Smooth muscle cell (in vitro differentiated cells): ENCODE results near the gene NIPSNAP3A. TPM values are rescaled to one million over a fixed set of nuclear protein-coding genes. Genes with fewer than 3 reads are reported as not detected.
"Not testable (repeated sequence)": the region's sequence is repeated elsewhere in the genome, so short reads cannot be mapped to it uniquely, and the experiment has no call there.

Experiments used
- DNase-seq: peaks from one replicate; lab custom pipeline; 2025; ENCODE audit not compliant: unreplicated experiment; lab: John Stamatoyannopoulos, UW
- H2AFZ ChIP-seq: fragments of 200-600 bp; sonication (generic); 2 replicates; pipeline ENCODE4 v1.6.0; 2016; ENCODE audit warnings: antibody characterized with exemption, low read depth, mild to moderate bottlenecking
- H3F3A ChIP-seq: fragments of 200-600 bp; sonication (generic); 2 replicates; pipeline ENCODE4 v1.6.0; 2017; ENCODE audit warnings: antibody characterized with exemption, low read depth
- H3K27ac ChIP-seq: fragments of 200-600 bp; sonication (generic); 2 replicates; pipeline ENCODE4 v1.5.1; 2016; ENCODE audit warnings: low read depth, mild to moderate bottlenecking
- H3K27me3 ChIP-seq: fragments of 200-600 bp; sonication (generic); 2 replicates; pipeline ENCODE4 v1.6.1; 2016; ENCODE audit warnings: low read depth, mild to moderate bottlenecking
- H3K36me3 ChIP-seq: fragments of 200-600 bp; sonication (generic); 2 replicates; pipeline ENCODE4 v1.5.1; 2016; ENCODE audit warnings: low read depth
- H3K4me1 ChIP-seq: fragments of 200-600 bp; sonication (generic); 2 replicates; pipeline ENCODE4 v1.5.1; 2016; ENCODE audit warnings: low read depth
- H3K4me2 ChIP-seq: fragments of 200-600 bp; sonication (generic); 2 replicates; pipeline ENCODE4 v1.6.0; 2016; ENCODE audit warnings: mild to moderate bottlenecking
- H3K4me3 ChIP-seq: fragments of 200-600 bp; sonication (generic); 2 replicates; pipeline ENCODE4 v1.5.1; 2016; ENCODE audit warnings: mild to moderate bottlenecking
- H3K79me2 ChIP-seq: fragments of 200-600 bp; sonication (generic); 2 replicates; pipeline ENCODE4 v1.6.0; 2016; ENCODE audit warnings: low read depth, mild to moderate bottlenecking
- H3K9ac ChIP-seq: fragments of 200-600 bp; sonication (generic); 2 replicates; pipeline ENCODE4 v1.6.0; 2016; ENCODE audit warnings: low read depth
- H3K9me3 ChIP-seq: fragments of 200-600 bp; sonication (generic); replicated peaks from 2 replicates; pipeline ENCODE4 v1.5.1; 2016; ENCODE audit warnings: low read depth
- H4K20me1 ChIP-seq: fragments of 200-600 bp; sonication (generic); 2 replicates; pipeline ENCODE4 v1.6.0; 2016; ENCODE audit warnings: low read depth
- CTCF ChIP-seq: fragments of 200-600 bp; sonication (generic); IDR thresholded peaks from 2 replicates; pipeline ENCODE4 v1.5.1; 2017; ENCODE audit warnings: borderline replicate concordance, mild to moderate bottlenecking, antibody characterized with exemption; ENCODE audit not compliant: insufficient read depth, poor library complexity, severe bottlenecking
- WGBS: methylation state at CpG from one replicate; pipeline ENCODE4 v1.1.7; 2016; ENCODE audit warnings: low lambda C conversion rate; 5-methylcytosine and 5-hydroxymethylcytosine counted together
- polyA plus RNA-seq: library from polyadenylated mRNA; unstranded; fragments of >200 nt; fragmentation: Nextera tagmentation; extraction: Ambion mirVana; gene quantifications from 2 replicates; pipeline ENCODE4 v1.2.1, GENCODE V29; 2016
- total RNA-seq: library from RNA; depleted of rRNA; stranded (reverse); fragments of >200 nt; gene quantifications from 2 replicates; pipeline ENCODE4 v1.2.3, GENCODE V29; 2014

Gene NIPSNAP3A
- total and polyA plus RNA-seq, 2 experiments from 2014 or later: 24.3 to 31.4 TPM

- H3K79me2 ChIP-seq: no peaks in the 10 kb centered on the region
- no peak for DNase-seq
- no peaks in the 10 kb centered on the region for H3K27me3 ChIP-seq
- 96% methylated on average over 7 of the region's 7 CpGs for WGBS
- no peaks in the 10 kb centered on the region for H3K4me1 ChIP-seq
- no peaks in the 10 kb centered on the region for H3K36me3 ChIP-seq
- H2AFZ ChIP-seq: no peak overlapping the region
- no peaks in the 10 kb centered on the region for H4K20me1 ChIP-seq
- no peak overlapping the region for H3K4me2 ChIP-seq
- no peak for TF ChIP-seq CTCF
- peaks cover 8% of the 10 kb centered on the region for H3F3A ChIP-seq
- H3K9me3 ChIP-seq: no peaks in the 10 kb centered on the region
- H3K4me3 ChIP-seq: no peak overlapping the region
- no peak overlapping the region for H3K9ac ChIP-seq
- H3K27ac ChIP-seq: no peak overlapping the region
Observed at GRCh38 chr9:104766025-104766424, 18.5 kb downstream of the NIPSNAP3A start.

GRCh38 chr9:104767507-104767906 is 20.0 kb downstream of the NIPSNAP3A start:
- H3K4me2 ChIP-seq: no peak overlapping the region
- DNase-seq: no peak
- H3K9me3 ChIP-seq: no peaks in the 10 kb centered on the region
- H3K4me1 ChIP-seq: no peaks in the 10 kb centered on the region
- TF ChIP-seq CTCF: no peak
- no peaks in the 10 kb centered on the region for H3K79me2 ChIP-seq
- H3F3A ChIP-seq: no peaks in the 10 kb centered on the region
- no peak overlapping the region for H2AFZ ChIP-seq
- no peak overlapping the region for H3K27ac ChIP-seq
- H3K4me3 ChIP-seq: no peak overlapping the region
- no peak overlapping the region for H3K9ac ChIP-seq
- no peaks in the 10 kb centered on the region for H3K36me3 ChIP-seq
- H3K27me3 ChIP-seq: no peaks in the 10 kb centered on the region
- H4K20me1 ChIP-seq: no peaks in the 10 kb centered on the region
- WGBS: 96% methylated on average over 3 of the region's 3 CpGs

- not testable (repeated sequence) for H3K4me3 ChIP-seq, H3K4me2 ChIP-seq, DNase-seq, H3K79me2 ChIP-seq, H3K4me1 ChIP-seq, H3K9ac ChIP-seq, H4K20me1 ChIP-seq, H3K27ac ChIP-seq, H3K9me3 ChIP-seq, H3K27me3 ChIP-seq, H3K36me3 ChIP-seq, H2AFZ ChIP-seq, H3F3A ChIP-seq
- WGBS: 98% methylated on average over 8 of the region's 12 CpGs
Observed at GRCh38 chr9:104769029-104769428, 21.5 kb downstream of the NIPSNAP3A start.

GRCh38 chr9:104769655-104770054 is 22.2 kb downstream of the NIPSNAP3A start:
- WGBS: 95% methylated on average over 2 of the region's 2 CpGs
- Histone ChIP-seq H3K9me3 (no peaks in the 10 kb centered on the region), H3K4me1 (no peaks in the 10 kb centered on the region), H3K4me3 (no peak overlapping the region), H3K36me3 (no peaks in the 10 kb centered on the region), H2AFZ (no peak overlapping the region), H3K27me3 (no peaks in the 10 kb centered on the region), H3K9ac (no peak overlapping the region), H3K79me2 (no peaks in the 10 kb centered on the region), H4K20me1 (no peaks in the 10 kb centered on the region), H3F3A (no peaks in the 10 kb centered on the region), H3K27ac (no peak overlapping the region), H3K4me2 (no peak overlapping the region)
- no peak for TF ChIP-seq CTCF
- DNase-seq: no peak
